Left kidney (tissue), 8 donors: ENCODE data around the gene NKAIN2. TPM values are rescaled to one million over a fixed set of nuclear protein-coding genes. Genes with fewer than 3 reads are reported as not detected.

Source experiments
- DNase-seq: peaks from one replicate; pipeline ENCODE4 v3.0.0-alpha.2; 2013
- long read RNA-seq, 8 donors: transcript quantifications; one replicate each; lab custom pipeline, GENCODE V29; 2026
- polyA plus RNA-seq: library from polyadenylated mRNA; unstranded; fragments of 120-200 nt; gene quantifications from one replicate; pipeline ENCODE4 v1.2.1, GENCODE V29; 2013; ENCODE audit not compliant: insufficient read length

NKAIN2 gene
- polyA plus RNA-seq: 20.6 TPM
- long read RNA-seq, donor 1, partial matches to known transcripts: 13 of 13 reads
- long read RNA-seq, donor 1, other reads (novel, unspliced or antisense): 0 of 13 reads
- long read RNA-seq, donor 2: 0 reads
- long read RNA-seq, donor 3, partial matches to known transcripts: 5 of 5 reads
- long read RNA-seq, donor 3, other reads (novel, unspliced or antisense): 0 of 5 reads
- long read RNA-seq, donor 4: 0 reads
- long read RNA-seq, donor 5: 0 reads
- long read RNA-seq, donor 6: 0 reads
- long read RNA-seq, donor 7: 0 reads
- long read RNA-seq, donor 8: 0 reads

DNA sequence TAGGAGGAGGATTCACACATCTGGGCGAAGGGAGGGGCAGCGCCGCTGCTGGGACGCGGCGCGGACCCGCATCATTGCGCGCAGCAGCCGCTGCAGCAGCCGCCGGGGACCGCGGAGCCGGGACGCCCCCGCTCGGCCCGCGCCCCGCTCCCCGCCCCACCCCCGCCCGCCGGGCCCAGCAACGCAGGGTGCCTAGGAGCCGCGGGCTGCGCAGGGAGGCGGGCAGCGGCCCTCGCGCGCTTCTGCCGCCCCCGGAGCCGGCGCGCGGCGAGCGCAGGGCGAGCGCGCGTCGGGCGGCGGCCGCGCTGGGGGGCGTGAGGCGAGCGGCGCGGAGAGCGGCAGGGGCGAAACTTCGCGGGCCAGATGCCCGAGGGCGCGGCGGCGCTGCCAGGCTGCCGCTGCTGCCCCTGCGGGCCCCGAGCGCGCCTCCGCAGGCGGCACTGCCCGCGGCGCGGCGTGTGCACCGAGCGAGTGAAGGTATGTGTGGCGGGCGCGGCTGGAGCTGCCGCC lies at the start of gene NKAIN2:
NKAIN2 (plus strand) TSS at position 362 of the 510 bp plus-strand sequence.
- DNase-seq: no peak

- no peak for DNase-seq
These were observed 44.2 kb upstream of the NKAIN2 start for GRCh38 chr6:123759472-123759871.

DNA sequence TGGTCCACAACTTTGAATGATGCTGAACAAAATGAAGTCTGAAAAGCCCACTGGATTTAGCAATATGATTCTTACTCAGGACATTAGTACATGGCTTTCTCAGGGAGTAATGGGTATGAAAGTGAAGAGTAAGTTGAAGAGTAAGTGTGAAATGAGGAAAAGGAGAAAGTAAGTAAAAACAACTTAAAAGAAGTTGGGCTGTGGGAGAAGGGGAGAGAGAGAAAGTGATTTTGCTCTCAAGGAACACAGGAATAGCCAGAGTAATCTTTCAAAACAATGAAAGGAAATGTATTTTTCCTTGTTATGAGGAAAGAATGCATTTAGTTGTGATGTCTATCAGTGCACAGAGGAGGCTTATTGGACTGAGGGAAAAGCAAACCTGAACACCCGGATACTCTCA lies 39.8 kb upstream of the NKAIN2 start:
- DNase-seq: no peak

GRCh38 chr6:123764722-123765121 lies 38.9 kb upstream of the NKAIN2 start:
- no peak for DNase-seq

GRCh38 chr6:123768921-123769320 lies 34.7 kb upstream of the NKAIN2 start:
- DNase-seq: no peak

- no peak for DNase-seq
These were observed 34.2 kb upstream of the NKAIN2 start for GRCh38 chr6:123769431-123769830.

DNA sequence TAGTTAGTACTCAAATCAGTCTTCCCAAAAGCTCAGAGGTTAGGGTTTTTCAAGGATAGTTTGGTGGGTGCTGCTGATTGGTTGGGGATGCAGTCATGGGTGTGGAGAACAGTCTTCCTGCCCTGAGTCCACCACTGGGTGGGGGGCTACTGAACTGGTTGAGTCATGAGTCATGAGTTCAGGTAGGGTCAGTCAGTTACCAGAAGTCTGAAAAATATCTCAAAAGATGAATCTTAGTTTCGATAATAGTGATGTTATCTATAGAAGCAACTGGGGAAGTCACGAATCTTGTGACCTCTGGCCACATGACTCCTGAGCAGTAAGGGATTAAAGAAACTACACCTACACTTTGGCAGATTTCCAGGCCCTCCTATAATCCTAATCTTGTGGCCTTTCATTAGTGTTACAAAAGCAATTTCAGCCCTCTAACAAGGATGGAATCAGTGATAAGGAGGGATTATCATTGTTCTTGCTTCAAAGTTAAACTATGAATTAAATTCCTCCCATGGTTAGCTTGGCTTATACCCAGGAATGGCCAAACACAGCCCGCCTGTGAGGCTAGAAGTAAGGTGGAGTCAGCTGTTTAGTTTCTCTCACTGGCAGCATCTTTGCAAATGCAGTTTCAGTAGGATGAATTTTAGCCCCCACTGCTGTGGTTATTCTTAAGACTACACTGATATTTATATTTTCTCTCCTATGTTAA lies 33.3 kb upstream of the NKAIN2 start:
- no peak for DNase-seq

- DNase-seq: no peak
These were observed 32.5 kb upstream of the NKAIN2 start for GRCh38 chr6:123771126-123771525.

- peak; percentile 14 for DNase-seq
These were observed 26.1 kb upstream of the NKAIN2 start for GRCh38 chr6:123777563-123777962.

- DNase-seq: no peak
These were observed 23.6 kb upstream of the NKAIN2 start for GRCh38 chr6:123780021-123780420.

DNA sequence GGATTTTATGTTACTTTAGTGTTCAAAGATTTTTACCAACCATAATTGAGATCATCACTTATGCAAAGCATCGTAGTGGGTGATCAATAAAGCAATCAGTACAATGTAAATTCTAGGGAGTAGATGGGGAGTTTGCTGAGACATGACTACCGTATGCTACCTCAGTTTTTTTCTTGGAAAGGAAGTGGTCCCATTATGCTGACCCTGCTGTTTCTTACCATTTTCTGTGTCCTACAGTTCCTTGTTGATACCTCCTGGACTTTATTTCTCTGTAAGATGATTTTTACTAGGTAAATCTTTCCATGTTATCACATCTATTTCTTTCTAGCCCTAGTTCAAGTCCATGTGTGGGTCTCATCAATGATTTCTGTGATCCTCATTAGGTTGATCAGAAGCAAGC lies 19.3 kb upstream of the NKAIN2 start:
- no peak for DNase-seq

- DNase-seq: no peak
These were observed 18.6 kb upstream of the NKAIN2 start for GRCh38 chr6:123785039-123785438.

- no peak for DNase-seq
These were observed 15.3 kb upstream of the NKAIN2 start for GRCh38 chr6:123788319-123788718.

DNA sequence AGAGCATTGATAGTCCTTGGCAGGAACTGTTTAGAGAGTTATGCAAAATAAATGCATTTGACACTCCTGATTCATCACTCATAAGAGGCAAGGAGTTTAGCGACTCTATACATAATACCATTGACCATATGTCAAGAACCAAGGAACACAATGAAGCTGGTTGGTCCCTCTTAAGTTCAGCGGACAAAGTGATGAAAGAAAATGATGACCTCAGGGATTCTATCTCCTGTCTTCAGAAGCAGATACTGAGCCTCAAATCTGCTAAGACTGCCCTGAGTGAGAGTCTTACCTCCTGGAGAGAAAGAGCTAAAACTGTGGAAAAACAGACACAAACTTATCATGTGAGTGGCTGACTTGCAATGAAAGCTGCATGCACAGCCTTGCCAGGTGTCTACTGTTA lies 9.5 kb upstream of the NKAIN2 start:
- no peak for DNase-seq

DNA sequence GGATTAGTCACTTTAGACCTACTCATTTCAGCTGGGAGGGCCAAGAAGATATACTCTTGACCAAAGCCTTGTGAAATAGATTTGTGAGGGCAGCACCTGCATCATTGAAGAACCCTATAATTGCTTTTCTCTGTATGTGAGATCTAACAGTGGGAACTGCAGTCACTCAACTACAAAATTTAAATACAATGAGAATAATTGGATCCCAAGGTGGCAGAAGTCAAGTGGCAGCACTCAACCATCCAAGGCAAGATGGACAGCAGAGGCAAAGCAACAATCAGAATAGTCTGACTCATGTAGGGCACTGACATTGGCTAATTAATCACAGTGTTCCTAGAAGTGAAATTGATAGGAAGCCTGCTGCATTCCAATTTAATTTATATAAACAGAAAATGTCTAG lies 8.9 kb upstream of the NKAIN2 start:
- DNase-seq: no peak

DNA sequence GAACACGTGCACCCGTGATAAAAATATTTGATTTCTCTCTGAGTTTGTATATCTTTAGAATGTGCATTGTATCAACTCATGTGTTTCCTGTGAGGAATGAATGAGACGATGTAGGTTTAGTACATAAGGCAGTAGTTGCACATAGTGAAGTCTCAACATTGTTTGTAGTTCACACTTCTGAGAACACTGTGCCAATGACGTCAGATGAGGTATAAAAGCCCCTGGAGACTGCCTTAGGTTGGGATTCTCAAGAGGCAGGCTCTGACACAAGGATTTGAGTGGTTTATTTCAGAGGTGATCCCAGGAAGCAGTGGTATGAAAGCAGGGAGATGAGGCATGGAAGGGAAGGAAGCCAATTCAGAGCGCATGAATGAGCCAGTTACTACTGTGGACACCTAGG lies 2.6 kb upstream of the NKAIN2 start:
- no peak for DNase-seq

- DNase-seq: no peak
These were observed 1.3 kb upstream of the NKAIN2 start for GRCh38 chr6:123802351-123802696.

- DNase-seq: peak; percentile 85
These were observed 765 bp upstream of the NKAIN2 start for GRCh38 chr6:123802697-123803503.

GRCh38 chr6:123804014-123804786 lies 535 bp downstream of the NKAIN2 start:
- DNase-seq: peak; percentile 44

- DNase-seq: no peak
These were observed 1.3 kb downstream of the NKAIN2 start for GRCh38 chr6:123804787-123805540.

DNA sequence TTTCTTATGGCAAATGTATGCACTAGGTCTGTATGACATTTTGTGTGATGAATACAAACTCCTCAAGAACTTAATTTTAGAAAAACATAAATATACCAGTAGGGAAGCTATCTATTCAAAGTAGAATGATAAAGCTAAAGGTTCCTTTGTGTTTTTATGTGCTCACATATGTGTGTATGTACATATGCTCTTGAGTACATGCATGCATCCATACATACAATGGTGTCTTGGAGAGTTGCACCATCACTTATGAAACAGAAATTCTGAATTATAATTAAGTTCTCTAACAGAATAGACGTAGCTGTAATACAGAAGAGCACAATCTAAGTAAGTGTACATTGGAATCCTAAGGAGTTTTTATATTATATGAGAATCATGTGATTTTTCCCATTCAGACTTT lies 2.3 kb downstream of the NKAIN2 start:
- DNase-seq: no peak
